ENCODE measurements around the gene REEP1. TPM values are rescaled to one million over a fixed set of nuclear protein-coding genes. Genes with fewer than 3 reads are reported as not detected.

Gene REEP1
- total RNA-seq, 2 experiments from 2014 or later: not detected

DNA sequence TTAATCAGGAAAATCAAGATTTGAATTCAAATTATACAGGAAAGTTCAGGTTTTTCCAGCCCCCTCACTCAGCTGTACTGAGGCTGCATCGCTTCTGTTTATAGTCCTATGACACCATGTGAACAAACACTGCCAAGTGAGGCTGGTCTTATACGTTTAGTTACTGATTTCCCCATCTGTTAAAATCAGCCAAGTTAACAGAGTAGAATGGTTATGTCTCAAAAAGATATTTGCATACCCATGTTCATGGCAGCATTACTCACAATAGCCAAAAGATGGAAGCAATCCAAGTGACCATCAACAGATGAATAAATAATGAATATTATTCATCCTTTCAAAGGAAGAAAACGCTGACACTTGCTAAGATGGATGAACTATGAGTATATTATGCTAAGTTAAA is 43.8 kb downstream of the REEP1 start:
- CTCF ChIA-PET (ENCODE audit: unreplicated experiment): no interaction called here
- no peak overlapping the region for H3K27ac ChIP-seq (ENCODE audit: low read depth, low read length, poor library complexity, severe bottlenecking)

GRCh38 chr2:86292571-86293515 is 44.6 kb downstream of the REEP1 start:
- Histone ChIP-seq H3K4me3 (ENCODE audit: low read depth, low read length, poor library complexity, severe bottlenecking) (no peak overlapping the region), H3K4me2 (ENCODE audit: low read length) (no peak overlapping the region), H4K20me1 (ENCODE audit: insufficient read depth, low read length) (no peaks in the 10 kb centered on the region), H3K36me3 (ENCODE audit: insufficient read depth, low read length) (no peaks in the 10 kb centered on the region), H3K9me2 (ENCODE audit: insufficient read depth, low read length) (no peaks in the 10 kb centered on the region), H2AFZ (ENCODE audit: low read length) (no peak overlapping the region), H3K79me2 (ENCODE audit: insufficient read depth, low read depth, low read length) (no peaks in the 10 kb centered on the region), H3K9me3 (ENCODE audit: low read length) (no peaks in the 10 kb centered on the region), H3K27ac (ENCODE audit: low read depth, low read length, poor library complexity, severe bottlenecking) (no peak overlapping the region), H3K4me1 (ENCODE audit: insufficient read depth, low read length, poor library complexity, severe bottlenecking) (no peaks in the 10 kb centered on the region)
- TF ChIP-seq CTCF (conservative IDR thresholded peaks at IDR 0.05; ENCODE audit: low read length): no peak
- no peak for TF ChIP-seq EZH2phosphoT487 (IDR thresholded peaks at IDR 0.05; ENCODE audit: borderline replicate concordance, low read depth, low read length)
- ChIA-PET CTCF (ENCODE audit: unreplicated experiment) (no interaction called here), POLR2A (interaction anchor here (0.6 kb wide), 1 partner anchor 588 kb away, joined by 3 read pairs; no protein-coding TSS in a partner anchor)
- no TSS peak for BruUV-seq (replicated peaks)
- intact Hi-C loops (cut with micrococcal nuclease; ENCODE audit: unreplicated experiment): loop anchor here (5.0 kb wide), 1 partner anchor 59 kb away; no protein-coding TSS in a partner anchor
- DNase-seq (ENCODE audit: low spot score): no peak

More for the DNA sequence above, 43.8 kb downstream of the REEP1 start:
- Histone ChIP-seq H2AFZ (ENCODE audit: low read length) (no peak overlapping the region), H3K4me1 (ENCODE audit: insufficient read depth, low read length, poor library complexity, severe bottlenecking) (no peaks in the 10 kb centered on the region), H3K4me2 (ENCODE audit: low read length) (no peak overlapping the region), H3K9me2 (ENCODE audit: insufficient read depth, low read length) (no peaks in the 10 kb centered on the region), H3K9me3 (ENCODE audit: low read length) (no peaks in the 10 kb centered on the region), H3K79me2 (ENCODE audit: insufficient read depth, low read depth, low read length) (no peaks in the 10 kb centered on the region), H3K36me3 (ENCODE audit: insufficient read depth, low read length) (no peaks in the 10 kb centered on the region), H3K4me3 (ENCODE audit: low read depth, low read length, poor library complexity, severe bottlenecking) (no peak overlapping the region), H4K20me1 (ENCODE audit: insufficient read depth, low read length) (no peaks in the 10 kb centered on the region)
- no peak for DNase-seq (ENCODE audit: low spot score)
- intact Hi-C loops (cut with micrococcal nuclease; ENCODE audit: unreplicated experiment): loop anchor here (5.0 kb wide), 1 partner anchor 59 kb away; no protein-coding TSS in a partner anchor
- no peak for TF ChIP-seq CTCF (conservative IDR thresholded peaks at IDR 0.05; ENCODE audit: low read length)
- no peak for TF ChIP-seq EZH2phosphoT487 (IDR thresholded peaks at IDR 0.05; ENCODE audit: borderline replicate concordance, low read depth, low read length)
- POLR2A ChIA-PET: interaction anchor here (0.6 kb wide), 1 partner anchor 588 kb away, joined by 3 read pairs; no protein-coding TSS in a partner anchor
- no TSS peak for BruUV-seq (replicated peaks)

GRCh38 chr2:86291328-86291662 is 46.1 kb downstream of the REEP1 start:
- TF ChIP-seq CTCF (conservative IDR thresholded peaks at IDR 0.05; ENCODE audit: low read length) (no peak), EZH2phosphoT487 (IDR thresholded peaks at IDR 0.05; ENCODE audit: borderline replicate concordance, low read depth, low read length) (no peak)
- Histone ChIP-seq H3K9me2 (ENCODE audit: insufficient read depth, low read length) (no peaks in the 10 kb centered on the region), H3K4me3 (ENCODE audit: low read depth, low read length, poor library complexity, severe bottlenecking) (no peak overlapping the region), H3K4me2 (ENCODE audit: low read length) (no peak overlapping the region), H4K20me1 (ENCODE audit: insufficient read depth, low read length) (no peaks in the 10 kb centered on the region), H3K36me3 (ENCODE audit: insufficient read depth, low read length) (no peaks in the 10 kb centered on the region), H3K79me2 (ENCODE audit: insufficient read depth, low read depth, low read length) (no peaks in the 10 kb centered on the region), H2AFZ (ENCODE audit: low read length) (no peak overlapping the region), H3K27ac (ENCODE audit: low read depth, low read length, poor library complexity, severe bottlenecking) (no peak overlapping the region), H3K9me3 (ENCODE audit: low read length) (no peaks in the 10 kb centered on the region), H3K4me1 (ENCODE audit: insufficient read depth, low read length, poor library complexity, severe bottlenecking) (no peaks in the 10 kb centered on the region)
- CTCF ChIA-PET (ENCODE audit: unreplicated experiment): no interaction called here
- intact Hi-C loops (cut with micrococcal nuclease; ENCODE audit: unreplicated experiment): loop anchor here (5.0 kb wide), 1 partner anchor 61 kb away; no protein-coding TSS in a partner anchor
- POLR2A ChIA-PET: interaction anchor here (1.6 kb wide), 1 partner anchor 8 kb away, joined by 3 read pairs; no protein-coding TSS in a partner anchor
- BruUV-seq (replicated peaks): no TSS peak
- no peak for DNase-seq (ENCODE audit: low spot score)
